Breast epithelium (tissue), 4 donors: Measurements from ENCODE around the gene SPATA9. TPM values are rescaled to one million over a fixed set of nuclear protein-coding genes. Genes with fewer than 3 reads are reported as not detected.

Source experiments
- DNase-seq, 2 donors: peaks; one replicate each; pipeline ENCODE4 v3.0.0-alpha.2; 2019; ENCODE audit warnings: low spot score in 2 of 2
- H3K27ac ChIP-seq, 2 donors: fragments of 200-600 bp; sonication (generic) in 1 of 2; one replicate each; pipeline ENCODE4 v1.5.1; 2016 to 2019; ENCODE audit warnings: mild to moderate bottlenecking in 1 of 2
- H3K27me3 ChIP-seq, 2 donors: fragments of 200-600 bp; sonication (generic) in 1 of 2; one replicate each; pipeline versions ENCODE4 v1.5.1 to v1.6.0; 2017 to 2019; ENCODE audit warnings: control low read depth in 1 of 2, mild to moderate bottlenecking in 1 of 2
- H3K36me3 ChIP-seq: fragments of 200-600 bp; one replicate; pipeline ENCODE4 v1.5.1; 2019
- H3K4me1 ChIP-seq, 2 donors: fragments of 200-600 bp; sonication (generic); one replicate each; pipeline ENCODE4 v1.5.1; 2016 to 2019; ENCODE audit warnings: control low read depth in 1 of 2
- H3K4me3 ChIP-seq, 3 donors: fragments of 200-600 bp; sonication (generic); 1 replicate in 2 of 3; 2 replicates in 1 of 3; pipeline ENCODE4 v1.5.1; 2016 to 2019; ENCODE audit warnings: mild to moderate bottlenecking in 3 of 3, moderate library complexity in 2 of 3
- H3K9me3 ChIP-seq, 2 donors: fragments of 200-600 bp; sonication (generic) in 1 of 2; one replicate each; pipeline ENCODE4 v1.5.1; 2016 to 2019; ENCODE audit warnings: control low read depth in 1 of 2
- CTCF ChIP-seq, 3 donors: fragments of 450-650 bp; IDR thresholded peaks; one replicate each; pipeline ENCODE4 v1.5.1; 2016 to 2017; ENCODE audit warnings: antibody characterized with exemption in 3 of 3, mild to moderate bottlenecking in 3 of 3, moderate library complexity in 3 of 3
- POLR2A ChIP-seq: fragments of 450-650 bp; IDR thresholded peaks from one replicate; pipeline ENCODE4 v1.6.1; 2016; ENCODE audit warnings: antibody characterized with exemption, mild to moderate bottlenecking, moderate library complexity
- POLR2AphosphoS5 ChIP-seq, 3 donors: sonication (generic); formaldehyde crosslinking; IDR thresholded peaks; one replicate each; pipeline ENCODE4 v1.6.1; 2017; ENCODE audit warnings: antibody characterized with exemption in 3 of 3
- intact Hi-C: fragments of 100-400 bp; cut with DNase I; formaldehyde crosslinking; loops from one replicate; pipeline ENCODE4 v1.15.1; 2023; ENCODE audit warnings: low total_unique reads
- total RNA-seq, 3 donors: library from RNA; depleted of rRNA; stranded (reverse); fragments of >200 nt; gene quantifications; one replicate each; pipeline ENCODE4 v1.1.0, GENCODE V29; 2016

Gene SPATA9
- total RNA-seq, 3 donors from 2014 or later, result 0.32 to 0.33 TPM; not detected in 1

- H3K27me3 ChIP-seq, result no peaks in the 10 kb centered on the region
- DNase-seq, result no peak
- H3K27ac ChIP-seq, result no peak overlapping the region
- H3K4me3 ChIP-seq, result no peak overlapping the region
- TF ChIP-seq POLR2AphosphoS5 (IDR thresholded peaks at IDR 0.05), result no peak
- no peak for TF ChIP-seq CTCF (IDR thresholded peaks at IDR 0.05)
- TF ChIP-seq POLR2A, result no peak
- H3K9me3 ChIP-seq, result no peaks in the 10 kb centered on the region
- H3K4me1 ChIP-seq, result peaks cover 0 to 2% of the 10 kb centered on the region in 2 donors
- intact Hi-C loops, result no loop called here
- H3K36me3 ChIP-seq, result no peaks in the 10 kb centered on the region
These were observed 67.7 kb downstream of the SPATA9 start for GRCh38 chr5:95615164-95615467.

- H3K27me3 ChIP-seq, result no peaks in the 10 kb centered on the region
- intact Hi-C loops, result no loop called here
- H3K27ac ChIP-seq, result no peak overlapping the region
- H3K4me3 ChIP-seq, result no peak overlapping the region
- DNase-seq, result no peak
- H3K36me3 ChIP-seq, result no peaks in the 10 kb centered on the region
- no peaks in the 10 kb centered on the region for H3K4me1 ChIP-seq
- no peaks in the 10 kb centered on the region for H3K9me3 ChIP-seq
- no peak for TF ChIP-seq CTCF (IDR thresholded peaks at IDR 0.05)
- TF ChIP-seq POLR2AphosphoS5 (IDR thresholded peaks at IDR 0.05), result no peak
- no peak for TF ChIP-seq POLR2A
These were observed 69.3 kb downstream of the SPATA9 start for GRCh38 chr5:95613514-95613913.

- DNase-seq, result no peak
- TF ChIP-seq POLR2A (no peak), POLR2AphosphoS5 (IDR thresholded peaks at IDR 0.05) (no peak), CTCF (IDR thresholded peaks at IDR 0.05) (no peak)
- Histone ChIP-seq H3K36me3 (no peaks in the 10 kb centered on the region), H3K4me1 (no peaks in the 10 kb centered on the region), H3K27me3 (no peaks in the 10 kb centered on the region), H3K9me3 (no peaks in the 10 kb centered on the region), H3K27ac (no peak overlapping the region), H3K4me3 (no peak overlapping the region)
- intact Hi-C loops, result no loop called here
These were observed 71.4 kb downstream of the SPATA9 start for GRCh38 chr5:95611396-95611795.

- Histone ChIP-seq H3K4me3 (no peak overlapping the region), H3K27ac (no peak overlapping the region), H3K36me3 (no peaks in the 10 kb centered on the region), H3K9me3 (no peaks in the 10 kb centered on the region), H3K27me3 (no peaks in the 10 kb centered on the region), H3K4me1 (no peaks in the 10 kb centered on the region)
- no peak for DNase-seq
- intact Hi-C loops, result no loop called here
- TF ChIP-seq POLR2AphosphoS5 (IDR thresholded peaks at IDR 0.05), result no peak
- TF ChIP-seq POLR2A, result no peak
- TF ChIP-seq CTCF (IDR thresholded peaks at IDR 0.05), result no peak
These were observed 72.2 kb downstream of the SPATA9 start for GRCh38 chr5:95610546-95610945.

- Histone ChIP-seq H3K9me3 (no peaks in the 10 kb centered on the region), H3K4me1 (no peaks in the 10 kb centered on the region), H3K27ac (no peak overlapping the region), H3K4me3 (no peak overlapping the region), H3K27me3 (no peaks in the 10 kb centered on the region), H3K36me3 (no peaks in the 10 kb centered on the region)
- intact Hi-C loops, result no loop called here
- DNase-seq, result no peak
- TF ChIP-seq POLR2A, result no peak
- no peak for TF ChIP-seq CTCF (IDR thresholded peaks at IDR 0.05)
- no peak for TF ChIP-seq POLR2AphosphoS5 (IDR thresholded peaks at IDR 0.05)
These were observed 73.1 kb downstream of the SPATA9 start for GRCh38 chr5:95609711-95610110.

Other genes starting within 250 kb of the SPATA9 start
- 100 to 1,000 TPM in 2 of 3 donors, 10 to 100 TPM in 1; 78.6 to 119 (median 104) TPM for gene SKIC3, start 128.0 kb downstream of the SPATA9 start, total RNA-seq
- 10 to 100 TPM in 2 of 3 donors, 1 to 10 TPM in 1; 9.5 to 11.4 (median 10.1) TPM for gene ARSK, start 127.9 kb downstream of the SPATA9 start, total RNA-seq
- 1 to 10 TPM in 1 of 3 donors, under 1 TPM in 1, not detected in 1; 0.33 to 1.4 TPM for gene GPR150, start 62.9 kb downstream of the SPATA9 start, total RNA-seq
- gene RFESD, start 36.2 kb downstream of the SPATA9 start, total RNA-seq, result 1 to 10 TPM; 1.6 to 4.3 (median 3.4) TPM
- gene RHOBTB3, start 48.3 kb upstream of the SPATA9 start, total RNA-seq, result 100 to 1,000 TPM in 2 of 3 donors, 10 to 100 TPM in 1; 82.8 to 205 (median 109) TPM
- gene GLRX, start 139.7 kb upstream of the SPATA9 start, total RNA-seq, result 100 to 1,000 TPM in 1 of 3 donors, 10 to 100 TPM in 2; 42.1 to 106 (median 72.8) TPM